Heart left ventricle (tissue), 16 donors: ENCODE measurements around the gene UBE2H. TPM values are rescaled to one million over a fixed set of nuclear protein-coding genes. Genes with fewer than 3 reads are reported as not detected.

Experiments
- ATAC-seq, 4 donors: fragments of 200-7000 bp; cut with Tn5 transposase; one replicate each; pipeline ENCODE4 v1.9.1; 2020 to 2022; ENCODE audit warnings: moderate library complexity in 4 of 4, mild to moderate bottlenecking in 3 of 4, moderate number of reproducible peaks in 1 of 4
- DNase-seq, 5 donors: peaks; one replicate each; pipeline ENCODE4 v3.0.0-alpha.2; 2020
- H3K27ac ChIP-seq, 12 donors: fragments of 200-600 bp; sonication (generic) in 4 of 12; one replicate each; pipeline versions ENCODE4 v1.5.0 to v1.8.0; 2016 to 2022; ENCODE audit warnings: mild to moderate bottlenecking in 2 of 12
- H3K27me3 ChIP-seq, 9 donors: fragments of 200-600 bp; sonication (generic) in 2 of 9; one replicate each; pipeline versions ENCODE4 v1.5.1 to v1.8.0; 2016 to 2022; ENCODE audit warnings: mild to moderate bottlenecking in 3 of 9
- H3K36me3 ChIP-seq, 9 donors: fragments of 200-600 bp; sonication (generic) in 2 of 9; one replicate each; pipeline versions ENCODE4 v1.5.0 to v1.8.0; 2018 to 2022; ENCODE audit warnings: mild to moderate bottlenecking in 2 of 9
- H3K4me1 ChIP-seq, 12 donors: fragments of 200-600 bp; sonication (generic) in 4 of 12; one replicate each; pipeline versions ENCODE4 v1.5.0 to v1.8.0; 2016 to 2022; ENCODE audit warnings: mild to moderate bottlenecking in 3 of 12
- H3K4me3 ChIP-seq, 12 donors: fragments of 200-600 bp; sonication (generic) in 4 of 12; one replicate each; pipeline versions ENCODE4 v1.5.0 to v1.8.0; 2017 to 2022; ENCODE audit warnings: mild to moderate bottlenecking in 9 of 12, moderate library complexity in 4 of 12
- H3K9me3 ChIP-seq, 12 donors: fragments of 200-600 bp; sonication (generic) in 4 of 12; one replicate each; pipeline versions ENCODE4 v1.5.0 to v1.8.0; 2016 to 2022; ENCODE audit warnings: mild to moderate bottlenecking in 1 of 12
- CTCF ChIP-seq, 12 donors: fragments of 200-600 bp; sonication (generic) in 4 of 12; IDR thresholded peaks; one replicate each; pipeline versions ENCODE4 v1.5.0 to v1.8.0; 2018 to 2022; ENCODE audit warnings: antibody characterized with exemption in 12 of 12, mild to moderate bottlenecking in 5 of 12
- POLR2A ChIP-seq, 2 donors: fragments of 450-650 bp; IDR thresholded peaks; one replicate each; pipeline ENCODE4 v1.6.1; 2017; ENCODE audit warnings: antibody characterized with exemption in 2 of 2, mild to moderate bottlenecking in 2 of 2, moderate library complexity in 2 of 2
- WGBS, 4 donors: extraction: QIAGEN DNeasy Blood & Tissue Kit in 2 of 4; methylation state at CpG; one replicate each; pipeline versions ENCODE4 v1.1.5 to v1.1.7; 2013 to 2018; 5-methylcytosine and 5-hydroxymethylcytosine counted together
- intact Hi-C, 10 donors: fragments of 100-400 bp; cut with DNase I; formaldehyde crosslinking; loops; one replicate each; pipeline versions ENCODE4 v1.11.1 to v1.14.2; 2022
- polyA plus RNA-seq, 2 donors: library from polyadenylated mRNA; stranded (reverse); fragments of 200-250 nt; gene quantifications; one replicate each; pipeline ENCODE4 v1.2.3, GENCODE V29; 2013
- total RNA-seq, 9 donors: library from RNA; depleted of rRNA in 2 of 9; stranded (reverse); fragments of >200 nt in 2 of 9; fragmentation: NEBNext Ultra II Directional in 3 of 9; extraction: Animal tissue kit (Norgen Biotek cat#: 25700) in 3 of 9; gene quantifications; one replicate each; pipeline versions ENCODE4 v1.1.0 to v1.2.4, GENCODE V29; 2016 to 2023
- donor health status: ischemic (EF 13 %, LVEDD 7.1; RV severe dilation, severe dysfunction).
- donor health status: healthy with polysubstance abuse.
- donor health status: DM: no; HTN: yes; CAD: no.
- donor health status: DM: no; HTN: no; CAD: no.
- donor health status: ischemic (EF 25% LVEDD 6.9; RV normal size, moderate dysfunction).
- donor health status: ischemic (EF 25% LVEDD 5.7; RV mildly dilated, moderate dysfunction).
- donor health status: healthy.
- donor health status: DM: yes; HTN: yes; CAD: no.
- donor health status: ischemic (EF 35%, LVEDD 5.7; RV mildly dilated, moderate dysfunction).
- donor health status: nonischemic (EF 11% LVEDD 7.7; RV severe dilation, severe dysfunction).
- donor health status: DM: yes; HTN: yes; CAD: no.
- donor health status: PGD.
- donor health status: ischemic (EF 29% LVEDD 5.4; RV normal size, mild dysfunction).
- donor health status: nonischemic (EF 23%, LVEDD 6.1; RV moderate dilation, normal function).

Gene UBE2H
- total and polyA plus RNA-seq, 11 donors, result 46.5 to 219 (median 112) TPM

GRCh38 chr7:129919492-129919891 lies 33.3 kb downstream of the UBE2H start:
- DNase-seq (no peak), ATAC-seq (no peak)
- no peak overlapping the region for H3K27ac ChIP-seq
- TF ChIP-seq POLR2A (IDR thresholded peaks at IDR 0.05) (no peak), CTCF (IDR thresholded peaks at IDR 0.05) (no peak)
- H3K36me3 ChIP-seq, result peaks cover 0 to 26% (median 4%) of the 10 kb centered on the region in 9 donors
- intact Hi-C loops, result loop anchor here in 1 of 10 donors (5.0 kb wide), 1 partner anchor 33 kb away; the partner anchor contains the start of gene UBE2H
- no peaks in the 10 kb centered on the region for H3K27me3 ChIP-seq
- H3K9me3 ChIP-seq, result no peaks in the 10 kb centered on the region
- no peak overlapping the region for H3K4me3 ChIP-seq
- peaks cover 13 to 74% (median 65%) of the 10 kb centered on the region in 12 donors for H3K4me1 ChIP-seq
- WGBS, 4 donors, result 75 to 92% (median 80%) methylated on average over 2 of the region's 2 CpGs

DNA sequence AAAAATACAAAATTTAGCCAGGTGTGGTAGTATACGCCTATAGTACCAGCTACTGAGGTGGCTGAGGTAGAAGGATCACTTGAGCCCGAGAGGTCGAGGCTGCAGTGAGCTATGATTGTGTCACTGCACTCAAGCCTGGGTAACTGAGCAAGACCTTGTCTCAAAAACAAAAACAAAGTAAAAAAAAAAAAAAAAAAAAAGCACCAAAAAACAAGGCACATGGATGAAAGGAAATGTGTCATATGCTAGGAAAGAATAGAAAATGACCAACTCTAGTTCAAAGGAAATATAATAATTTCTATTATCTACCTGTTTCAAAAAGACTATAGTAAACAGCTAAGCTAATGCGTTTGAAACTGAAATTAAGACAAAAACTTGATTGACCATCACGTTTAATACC lies 33.8 kb downstream of the UBE2H start:
- TF ChIP-seq POLR2A (IDR thresholded peaks at IDR 0.05) (no peak), CTCF (IDR thresholded peaks at IDR 0.05) (no peak)
- no peaks in the 10 kb centered on the region for H3K27me3 ChIP-seq
- intact Hi-C loops, result loop anchor here in 1 of 10 donors (5.0 kb wide), 1 partner anchor 33 kb away; the partner anchor contains the start of gene UBE2H
- ATAC-seq (no peak), DNase-seq (no peak)
- H3K27ac ChIP-seq, result no peak overlapping the region
- H3K4me3 ChIP-seq, result no peak overlapping the region
- peaks cover 0 to 26% (median 4%) of the 10 kb centered on the region in 9 donors for H3K36me3 ChIP-seq
- WGBS, 4 donors, result 64 to 78% (median 69%) methylated on average over 5 of the region's 5 CpGs
- H3K4me1 ChIP-seq, result peaks cover 13 to 78% (median 67%) of the 10 kb centered on the region in 12 donors
- H3K9me3 ChIP-seq, result no peaks in the 10 kb centered on the region

DNA sequence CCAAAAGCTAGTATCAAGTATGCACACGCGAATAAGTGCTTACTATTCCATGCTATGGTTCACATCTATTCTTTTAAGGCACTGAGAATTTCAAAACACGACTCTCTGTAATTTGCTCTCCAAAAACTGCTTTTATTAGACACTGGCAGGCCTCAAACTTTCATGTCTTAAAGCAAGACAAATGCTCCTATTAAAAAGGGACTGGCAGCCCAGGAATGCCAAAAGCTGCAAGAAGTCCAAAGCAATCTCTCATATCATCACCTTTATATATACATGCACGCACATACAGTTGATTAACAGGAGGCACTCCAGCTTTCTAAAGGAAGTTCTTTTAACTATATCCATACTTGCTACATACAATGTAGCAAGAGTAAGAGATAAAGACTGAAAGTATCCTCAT lies 34.8 kb downstream of the UBE2H start:
- Histone ChIP-seq H3K27me3 (no peaks in the 10 kb centered on the region), H3K9me3 (no peaks in the 10 kb centered on the region), H3K27ac (peak overlapping the region in 1 of 12 donors; percentile 40), H3K4me1 (peaks cover 13 to 77% (median 61%) of the 10 kb centered on the region in 12 donors), H3K4me3 (no peak overlapping the region), H3K36me3 (peaks cover 0 to 25% (median 4%) of the 10 kb centered on the region in 9 donors)
- ATAC-seq, result no peak
- intact Hi-C loops, result loop anchor here in 1 of 10 donors (5.0 kb wide), 1 partner anchor 34 kb away; the partner anchor contains the start of gene UBE2H
- WGBS, 4 donors, result 47 to 67% (median 53%) methylated on average over 4 of the region's 4 CpGs
- no peak for DNase-seq
- no peak for TF ChIP-seq POLR2A (IDR thresholded peaks at IDR 0.05)
- TF ChIP-seq CTCF (IDR thresholded peaks at IDR 0.05), result no peak

DNA sequence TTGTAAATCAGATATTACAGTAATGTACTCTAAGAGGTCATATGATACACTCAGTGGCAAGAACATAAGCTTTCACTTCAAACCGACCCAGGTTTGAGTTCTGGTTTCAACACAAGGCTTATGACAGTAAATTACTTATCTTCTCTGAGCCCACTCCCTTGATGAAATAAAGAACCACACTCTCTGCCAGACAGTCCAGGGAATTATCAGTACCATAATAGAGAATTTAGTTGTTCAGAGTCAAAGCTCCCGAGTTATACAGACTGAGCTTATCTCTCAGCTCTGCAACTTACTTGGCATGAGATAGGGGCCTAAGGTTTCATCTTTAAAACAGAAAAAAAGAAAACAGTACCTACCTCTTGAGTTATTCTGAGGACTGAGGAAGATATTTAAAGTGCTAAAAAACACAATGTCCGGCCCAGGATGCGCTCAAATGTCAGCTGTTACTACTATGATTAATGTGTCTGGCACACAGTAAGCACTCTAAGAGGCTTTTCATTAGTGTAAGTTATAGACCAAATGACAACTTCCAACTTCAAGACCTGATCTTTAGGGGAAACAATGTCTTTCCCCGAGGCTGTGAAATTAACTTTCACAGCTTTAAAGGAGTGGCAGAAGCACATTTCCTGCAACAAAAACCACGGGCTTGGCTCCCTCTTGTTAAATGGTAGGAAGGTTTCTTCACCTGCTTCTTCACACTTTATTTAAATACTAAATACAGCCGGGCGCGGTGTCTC lies 38.1 kb downstream of the UBE2H start:
- ATAC-seq, result peak in 2 of 4 donors; percentile 14 to 31
- Histone ChIP-seq H3K27ac (peak overlapping the region in 8 of 12 donors; percentile 5 to 53 (median 36)), H3K4me3 (no peak overlapping the region), H3K27me3 (no peaks in the 10 kb centered on the region), H3K4me1 (peaks cover 13 to 66% (median 52%) of the 10 kb centered on the region in 12 donors), H3K36me3 (peaks cover 0 to 11% (median 3%) of the 10 kb centered on the region in 9 donors), H3K9me3 (no peaks in the 10 kb centered on the region)
- intact Hi-C loops, result loop anchor here in 3 of 10 donors (5.0 kb wide), 2 partner anchors 33 to 38 kb away; partner anchors contain the start of gene UBE2H (in 1 of the 3)
- no peak for TF ChIP-seq POLR2A (IDR thresholded peaks at IDR 0.05)
- TF ChIP-seq CTCF (IDR thresholded peaks at IDR 0.05), result no peak
- no peak for DNase-seq
- WGBS, 4 donors, result 41 to 47% (median 42%) methylated on average over 9 of the region's 9 CpGs
